ENCODE results near the gene CLNK. TPM values are rescaled to one million over a fixed set of nuclear protein-coding genes. Genes with fewer than 3 reads are reported as not detected.

Gene CLNK
- total RNA-seq, 1 donor from 2014 or later: not detected

GRCh38 chr4:10521424-10521823 is 163.1 kb downstream of the CLNK start:
- H3K9me3 Mint-ChIP-seq (ENCODE audit: low read depth): no peaks in the 10 kb centered on the region
- H3K27ac Mint-ChIP-seq: no peak overlapping the region
- H3K4me3 Mint-ChIP-seq (ENCODE audit: low read depth): no peak overlapping the region
- DNase-seq (ENCODE audit: low spot score, unreplicated experiment): no peak
- H3K4me1 Mint-ChIP-seq (ENCODE audit: low read depth): no peaks in the 10 kb centered on the region
- no peak for TF ChIP-seq CTCF (IDR thresholded peaks at IDR 0.05; ENCODE audit: unreplicated experiment)
- H3K27me3 Mint-ChIP-seq: no peaks in the 10 kb centered on the region
- H3K36me3 Mint-ChIP-seq (ENCODE audit: insufficient read depth): no peaks in the 10 kb centered on the region

- no peaks in the 10 kb centered on the region for H3K4me1 Mint-ChIP-seq (ENCODE audit: low read depth)
- peaks cover 4% of the 10 kb centered on the region for H3K9me3 Mint-ChIP-seq (ENCODE audit: low read depth)
- H3K27ac Mint-ChIP-seq: no peak overlapping the region
- no peaks in the 10 kb centered on the region for H3K36me3 Mint-ChIP-seq (ENCODE audit: insufficient read depth)
- H3K27me3 Mint-ChIP-seq: no peaks in the 10 kb centered on the region
- H3K4me3 Mint-ChIP-seq (ENCODE audit: low read depth): no peak overlapping the region
- no peak for DNase-seq (ENCODE audit: low spot score, unreplicated experiment)
- TF ChIP-seq CTCF (IDR thresholded peaks at IDR 0.05; ENCODE audit: unreplicated experiment): no peak
Observed at GRCh38 chr4:10509733-10510132, 174.8 kb downstream of the CLNK start.

GRCh38 chr4:10506077-10506476 is 178.5 kb downstream of the CLNK start:
- no peaks in the 10 kb centered on the region for H3K36me3 Mint-ChIP-seq (ENCODE audit: insufficient read depth)
- H3K27me3 Mint-ChIP-seq: no peaks in the 10 kb centered on the region
- TF ChIP-seq CTCF (IDR thresholded peaks at IDR 0.05; ENCODE audit: unreplicated experiment): no peak
- H3K9me3 Mint-ChIP-seq (ENCODE audit: low read depth): peaks cover 4% of the 10 kb centered on the region
- no peak overlapping the region for H3K4me3 Mint-ChIP-seq (ENCODE audit: low read depth)
- DNase-seq (ENCODE audit: low spot score, unreplicated experiment): no peak
- H3K27ac Mint-ChIP-seq: no peak overlapping the region
- H3K4me1 Mint-ChIP-seq (ENCODE audit: low read depth): no peaks in the 10 kb centered on the region

- H3K27me3 Mint-ChIP-seq: peaks cover 3% of the 10 kb centered on the region
- peaks cover 5% of the 10 kb centered on the region for H3K9me3 Mint-ChIP-seq (ENCODE audit: low read depth)
- H3K27ac Mint-ChIP-seq: no peak overlapping the region
Observed at GRCh38 chr4:10504570-10505179, 179.9 kb downstream of the CLNK start.

GRCh38 chr4:10502717-10503116 is 181.9 kb downstream of the CLNK start:
- Mint-ChIP-seq H3K4me1 (ENCODE audit: low read depth) (no peaks in the 10 kb centered on the region), H3K27me3 (peaks cover 3% of the 10 kb centered on the region), H3K36me3 (ENCODE audit: insufficient read depth) (no peaks in the 10 kb centered on the region), H3K4me3 (ENCODE audit: low read depth) (no peak overlapping the region), H3K27ac (no peak overlapping the region), H3K9me3 (ENCODE audit: low read depth) (peaks cover 6% of the 10 kb centered on the region)
- no peak for DNase-seq (ENCODE audit: low spot score, unreplicated experiment)
- no peak for TF ChIP-seq CTCF (IDR thresholded peaks at IDR 0.05; ENCODE audit: unreplicated experiment)

More at GRCh38 chr4:10504570-10505179, 179.9 kb downstream of the CLNK start:
- H3K4me1 Mint-ChIP-seq (ENCODE audit: low read depth): no peaks in the 10 kb centered on the region
- DNase-seq (ENCODE audit: low spot score, unreplicated experiment): no peak
- no peaks in the 10 kb centered on the region for H3K36me3 Mint-ChIP-seq (ENCODE audit: insufficient read depth)
- no peak overlapping the region for H3K4me3 Mint-ChIP-seq (ENCODE audit: low read depth)
- TF ChIP-seq CTCF (IDR thresholded peaks at IDR 0.05; ENCODE audit: unreplicated experiment): no peak
